Right kidney (tissue), 1 donor: Measurements from ENCODE around the gene IFNL2.
"Not testable (repeated sequence)": the region's sequence is repeated elsewhere in the genome, so short reads cannot be mapped to it uniquely, and the experiment has no call there.

Experiments used
- DNase-seq: peaks from one replicate; pipeline ENCODE4 v3.0.0-alpha.2; 2016

The IFNL2 gene

DNA sequence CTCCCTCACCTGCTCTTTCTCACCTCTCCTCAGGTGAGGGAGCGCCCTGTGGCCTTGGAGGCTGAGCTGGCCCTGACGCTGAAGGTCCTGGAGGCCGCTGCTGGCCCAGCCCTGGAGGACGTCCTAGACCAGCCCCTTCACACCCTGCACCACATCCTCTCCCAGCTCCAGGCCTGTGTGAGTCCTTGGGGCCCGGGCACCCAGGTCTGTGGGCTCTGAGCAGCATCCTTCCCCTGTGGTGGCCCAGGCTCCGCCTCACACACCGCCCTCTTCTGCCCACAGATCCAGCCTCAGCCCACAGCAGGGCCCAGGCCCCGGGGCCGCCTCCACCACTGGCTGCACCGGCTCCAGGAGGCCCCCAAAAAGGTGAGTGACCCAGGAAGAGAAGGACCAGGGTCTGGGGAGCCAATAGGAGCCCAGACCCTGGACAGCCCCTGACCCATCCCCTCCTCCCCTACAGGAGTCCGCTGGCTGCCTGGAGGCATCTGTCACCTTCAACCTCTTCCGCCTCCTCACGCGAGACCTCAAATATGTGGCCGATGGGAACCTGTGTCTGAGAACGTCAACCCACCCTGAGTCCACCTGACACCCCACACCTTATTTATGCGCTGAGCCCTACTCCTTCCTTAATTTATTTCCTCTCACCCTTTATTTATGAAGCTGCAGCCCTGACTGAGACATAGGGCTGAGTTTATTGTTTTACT lies 29.9 kb downstream of the IFNL2 start:
- no peak for DNase-seq

DNA sequence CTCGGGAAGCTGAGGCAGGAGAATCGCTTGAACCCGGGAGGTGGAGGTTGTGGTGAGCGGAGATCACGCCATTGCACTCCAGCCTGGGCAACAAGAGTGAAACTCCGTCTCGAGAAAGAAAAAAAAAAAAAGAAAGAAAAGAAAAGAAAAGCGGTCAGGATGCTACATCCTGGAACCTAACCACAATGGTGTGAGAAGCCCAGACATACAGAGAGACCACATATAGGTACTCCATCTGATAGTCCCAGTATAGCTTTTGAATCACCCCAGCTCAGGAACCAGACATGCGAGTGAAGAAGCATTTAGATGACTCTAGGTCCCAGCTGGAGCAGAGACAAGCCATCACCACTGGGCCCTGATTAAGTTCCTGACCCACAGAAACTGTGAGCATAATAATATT lies 31.2 kb downstream of the IFNL2 start:
- DNase-seq, result no peak

DNA sequence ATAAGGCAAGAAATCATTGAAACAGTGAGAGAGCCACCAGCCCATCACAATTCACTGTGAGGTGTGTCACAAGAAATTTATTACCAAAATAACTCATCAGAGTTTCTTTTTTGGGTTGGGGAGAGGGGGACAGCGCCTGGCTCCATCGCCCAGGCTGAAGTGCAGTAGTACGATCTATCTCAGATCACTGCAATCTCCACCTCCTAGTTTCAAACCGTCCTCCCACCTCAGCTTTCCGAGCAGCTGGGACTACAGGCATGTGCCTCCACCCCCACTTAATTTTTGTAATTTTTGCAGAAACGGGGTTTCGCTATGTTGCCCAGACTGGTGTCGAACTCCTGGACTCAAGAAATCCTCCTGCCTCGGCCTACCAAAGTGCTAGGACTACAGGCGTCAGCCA lies 31.6 kb downstream of the IFNL2 start:
- no peak for DNase-seq

DNA sequence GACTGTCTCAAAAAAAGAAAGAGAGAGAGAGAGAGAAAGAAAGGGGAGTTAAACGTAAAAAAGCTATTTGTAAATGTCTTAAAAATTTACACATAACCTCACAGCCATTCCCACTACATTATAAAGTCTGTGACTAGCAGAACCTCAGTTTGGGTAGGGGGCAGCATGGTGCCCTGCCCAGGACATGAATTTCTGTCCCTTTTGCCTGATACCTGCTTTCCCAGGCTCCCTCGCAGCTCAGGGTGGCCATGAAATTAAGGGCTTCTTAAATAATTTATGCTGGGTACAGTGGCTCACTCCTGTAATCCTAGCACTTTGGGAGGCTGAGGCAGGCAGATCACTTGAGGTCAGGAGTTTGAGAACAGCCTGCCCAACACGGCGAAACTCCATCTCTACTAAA lies 32.8 kb downstream of the IFNL2 start:
- no peak for DNase-seq

DNA sequence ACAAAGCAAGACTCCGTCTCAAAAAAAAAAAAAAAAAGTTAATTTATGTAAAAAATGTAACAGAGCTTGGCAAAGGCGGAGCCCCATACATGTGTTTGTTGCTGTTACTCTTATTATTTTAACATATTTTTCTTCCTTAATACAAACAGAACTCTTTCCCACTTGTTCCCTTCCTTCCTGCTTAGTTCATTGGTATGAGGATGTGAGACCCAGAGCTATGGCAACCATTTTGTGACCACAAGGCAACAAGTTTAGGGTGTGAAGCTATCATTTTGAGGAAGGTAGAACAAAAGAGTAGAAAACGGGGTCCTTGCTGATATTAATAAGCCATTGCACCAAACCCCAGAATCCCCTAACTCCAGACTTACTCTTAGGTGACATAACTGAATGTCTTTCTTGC lies 33.4 kb downstream of the IFNL2 start:
- no peak for DNase-seq

DNA sequence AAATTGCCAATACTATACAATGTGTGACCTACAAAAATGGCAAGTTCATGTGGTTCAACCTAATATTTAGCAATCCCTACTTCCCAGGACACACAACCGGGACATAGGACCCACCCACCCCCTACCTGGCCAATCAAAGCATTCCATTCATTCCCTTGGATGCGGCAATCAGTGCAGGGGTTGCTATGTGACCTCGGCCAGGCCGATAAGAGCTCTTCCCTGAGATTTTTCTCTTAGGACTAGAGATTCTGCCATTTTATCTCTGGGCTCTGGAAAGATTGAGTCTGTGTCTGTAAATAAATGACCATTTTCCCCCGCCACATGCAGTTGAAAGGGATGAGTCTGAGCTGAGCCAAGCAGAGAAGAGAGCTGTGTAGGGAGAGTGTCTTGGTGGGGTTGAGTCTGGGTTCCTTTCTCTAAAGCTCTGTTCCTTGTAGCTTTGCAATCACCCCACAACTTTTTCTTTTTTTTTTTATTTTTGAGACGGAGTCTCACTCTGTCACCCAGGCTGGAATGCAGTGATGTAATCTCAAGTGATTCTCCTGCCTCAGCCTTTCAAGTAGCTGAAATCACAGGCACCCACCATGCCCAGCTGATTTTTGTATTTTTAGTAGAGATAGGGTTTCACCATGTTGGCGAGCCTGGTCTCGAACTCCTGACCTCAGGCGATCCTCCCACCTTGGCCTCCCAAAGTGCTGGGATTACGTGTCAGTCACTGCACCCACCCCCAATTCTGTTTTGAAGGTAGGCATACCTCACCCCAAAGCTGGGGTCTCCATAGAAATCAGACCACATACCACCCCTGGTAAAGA lies 35.4 kb downstream of the IFNL2 start:
- DNase-seq, result no peak

DNA sequence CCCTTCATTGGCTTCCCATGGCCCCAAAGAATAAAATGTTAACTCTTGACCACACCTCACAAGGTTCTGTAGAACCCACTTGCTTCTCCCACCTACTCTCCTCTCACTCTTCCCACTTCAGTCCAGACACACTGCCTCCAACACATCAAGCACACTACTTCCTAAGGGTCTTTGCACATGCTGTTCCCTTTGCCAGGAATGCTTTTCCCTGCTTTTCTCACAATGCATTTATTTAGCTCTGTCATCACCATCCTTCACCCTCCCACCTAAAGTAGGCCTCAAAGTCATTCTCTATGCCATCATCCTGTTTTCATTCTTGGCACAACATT lies 36.0 kb downstream of the IFNL2 start:
- DNase-seq, result no peak

DNA sequence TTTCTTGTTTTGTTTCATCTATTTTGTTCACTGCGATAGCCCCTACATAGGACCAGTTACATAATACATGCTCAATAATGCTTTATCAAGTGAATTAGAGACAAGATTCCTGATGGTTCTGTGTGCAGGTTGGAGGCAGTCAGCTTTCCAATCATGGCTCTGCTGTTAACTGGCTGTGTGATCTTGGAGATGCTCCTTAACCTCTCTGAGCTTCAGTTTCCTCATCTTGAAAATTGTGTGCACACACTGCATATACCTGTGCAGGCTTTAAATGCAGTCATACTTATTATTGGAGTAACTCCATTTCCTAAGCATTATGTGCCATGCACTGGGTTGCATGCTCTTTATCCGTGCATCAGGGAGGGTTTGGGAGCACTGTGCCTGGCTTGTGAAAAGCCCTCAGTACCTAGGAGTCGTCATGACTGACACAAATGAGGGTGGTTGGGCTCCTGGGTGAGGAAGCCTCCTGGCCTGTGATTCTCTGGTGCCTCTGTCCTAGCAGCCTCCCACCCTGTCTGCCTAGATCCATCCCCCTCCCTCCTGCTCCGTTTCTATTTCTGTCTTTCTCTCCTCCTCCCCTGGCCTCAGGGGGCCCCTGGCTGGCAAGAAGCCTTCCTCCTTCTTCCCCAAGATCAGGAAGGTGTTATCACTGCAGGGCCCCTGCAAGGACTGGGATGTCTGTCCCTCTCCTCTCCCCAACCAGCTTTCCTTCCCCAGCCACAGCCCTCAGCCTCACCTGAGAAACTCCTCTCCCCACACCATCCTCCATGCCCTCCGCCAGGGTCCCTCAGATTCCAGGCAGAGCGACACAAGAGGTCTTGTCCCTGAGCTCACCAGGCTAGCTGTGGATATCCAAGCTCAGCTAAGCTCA lies 36.7 kb downstream of the IFNL2 start:
- DNase-seq, result no peak

DNA sequence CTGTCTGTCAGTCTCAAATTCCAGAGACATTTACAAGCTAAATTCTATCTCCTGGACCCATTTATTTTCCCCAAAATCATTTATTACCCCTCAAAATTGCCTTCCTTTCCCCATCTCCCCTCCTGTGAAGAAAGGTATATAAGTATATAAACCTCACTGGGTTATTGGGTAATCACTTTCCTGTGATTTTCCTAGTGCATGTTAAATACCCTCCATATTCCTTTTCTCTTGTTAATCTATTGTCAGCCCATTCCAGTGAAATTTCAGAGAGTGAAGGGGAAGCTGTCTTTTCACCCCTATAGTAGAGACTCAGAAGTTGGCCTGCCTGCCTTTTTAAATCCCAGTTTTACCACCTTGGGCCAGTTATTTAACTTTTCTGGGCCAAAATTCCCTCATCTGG lies 37.9 kb downstream of the IFNL2 start:
- no peak for DNase-seq

DNA sequence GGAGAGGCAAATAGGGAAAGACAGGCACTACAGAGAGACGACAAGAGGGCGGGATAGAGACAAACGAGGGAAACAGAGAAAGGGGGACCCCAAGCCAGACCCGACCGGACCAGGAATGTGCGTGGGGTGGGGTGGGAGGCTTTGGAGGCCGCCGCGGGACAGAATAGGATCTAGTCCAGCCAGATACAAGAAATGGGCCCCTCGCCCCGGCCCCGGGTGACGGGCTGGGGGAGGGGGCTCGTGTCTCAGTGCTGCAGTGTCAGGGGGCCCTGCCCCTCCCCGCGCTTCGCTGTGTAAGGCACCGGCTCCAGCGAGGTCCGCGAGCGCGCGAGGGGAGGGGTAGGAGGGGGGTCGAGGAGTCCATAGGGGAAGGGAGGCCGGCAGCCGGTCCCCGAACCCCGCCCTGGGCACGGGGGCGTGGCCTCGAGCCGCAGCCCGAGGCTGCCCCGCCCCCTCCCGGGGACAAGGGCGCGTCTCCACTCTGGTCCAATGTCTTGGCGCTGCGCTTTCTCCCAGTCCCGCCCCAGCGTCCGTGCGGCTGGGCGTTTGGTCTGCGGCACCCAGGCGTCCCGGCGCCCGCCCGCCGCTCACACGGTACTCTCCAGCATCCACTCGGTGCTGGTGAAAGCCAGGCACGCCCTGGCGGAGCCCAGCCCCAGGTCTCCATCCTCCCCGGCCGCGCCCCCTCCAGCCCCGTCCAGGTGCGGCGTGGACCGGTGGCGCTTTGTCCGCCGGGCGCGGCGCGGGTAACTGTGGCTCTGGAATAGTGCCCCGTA lies 39.0 kb downstream of the IFNL2 start:
- peak; percentile 53 for DNase-seq

DNA sequence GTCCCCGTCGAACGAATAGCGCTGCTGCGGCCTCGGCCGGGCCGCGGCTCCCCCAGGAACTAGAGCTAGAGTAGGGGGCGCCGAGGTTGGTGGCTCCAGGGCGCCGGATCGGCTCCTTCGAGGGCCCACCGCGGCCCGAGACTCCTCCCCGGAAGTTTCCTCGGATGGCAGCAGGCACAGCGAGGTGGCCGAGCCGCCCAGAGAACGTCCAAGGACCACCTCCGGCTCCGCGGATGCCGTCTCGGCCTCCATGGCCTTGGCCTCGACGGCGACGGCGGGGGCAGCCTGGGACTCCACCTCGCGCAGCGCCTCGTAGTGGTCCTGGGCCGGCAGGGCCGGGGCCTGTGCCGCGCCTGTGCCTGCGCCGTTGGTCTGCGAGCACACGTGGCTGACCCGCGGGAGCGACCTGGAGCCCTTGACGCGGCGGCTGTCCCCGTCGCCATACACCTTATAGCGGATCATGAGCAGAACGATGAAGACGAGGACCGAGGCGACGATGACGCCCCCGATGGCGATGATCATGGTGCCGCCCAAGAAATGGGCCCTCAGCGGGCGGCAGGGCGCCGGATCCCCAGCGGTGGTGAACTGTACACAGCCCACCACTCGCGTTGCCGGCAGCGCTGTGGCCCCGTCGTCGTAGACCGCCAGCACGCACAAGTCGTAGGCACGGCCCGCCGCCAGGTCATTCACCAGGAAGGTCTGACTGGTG lies 39.8 kb downstream of the IFNL2 start:
- DNase-seq, result peak; percentile 51

DNA sequence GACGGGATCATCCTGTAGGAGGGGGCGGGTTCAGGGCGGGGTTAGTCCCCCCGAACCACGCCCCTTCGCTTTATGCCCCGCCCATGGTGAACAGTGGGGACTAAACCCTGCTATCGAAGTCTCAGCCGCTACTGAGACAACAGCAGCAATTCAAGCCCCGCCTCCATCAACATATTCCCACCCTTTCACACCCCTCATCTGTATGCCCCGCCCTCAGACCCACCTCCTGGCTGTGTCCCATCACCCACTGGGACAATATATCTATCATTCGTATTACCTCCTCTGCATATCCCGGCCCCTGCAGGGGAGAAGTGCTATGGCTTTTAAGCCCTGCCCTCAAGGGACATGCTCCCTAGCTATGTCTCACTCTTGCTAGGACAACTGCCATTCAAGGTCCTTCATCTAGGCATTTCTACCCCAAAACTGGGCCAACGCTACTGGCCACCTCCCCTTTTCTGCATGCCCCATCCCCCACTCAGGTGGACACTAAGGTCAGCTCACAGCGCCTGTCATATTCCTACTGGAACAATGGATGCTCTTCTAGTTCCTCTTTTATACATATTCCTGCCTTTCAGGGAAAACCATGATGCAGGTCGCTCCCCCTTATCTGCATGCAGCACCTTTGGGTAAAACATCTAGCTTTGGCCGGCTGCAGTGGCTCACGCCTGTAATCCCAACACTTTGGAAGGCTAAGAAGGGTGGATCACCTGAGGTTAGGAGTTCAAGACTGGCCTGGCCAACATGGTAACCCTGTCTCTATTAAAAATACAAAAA lies 40.5 kb downstream of the IFNL2 start:
- no peak for DNase-seq

DNA sequence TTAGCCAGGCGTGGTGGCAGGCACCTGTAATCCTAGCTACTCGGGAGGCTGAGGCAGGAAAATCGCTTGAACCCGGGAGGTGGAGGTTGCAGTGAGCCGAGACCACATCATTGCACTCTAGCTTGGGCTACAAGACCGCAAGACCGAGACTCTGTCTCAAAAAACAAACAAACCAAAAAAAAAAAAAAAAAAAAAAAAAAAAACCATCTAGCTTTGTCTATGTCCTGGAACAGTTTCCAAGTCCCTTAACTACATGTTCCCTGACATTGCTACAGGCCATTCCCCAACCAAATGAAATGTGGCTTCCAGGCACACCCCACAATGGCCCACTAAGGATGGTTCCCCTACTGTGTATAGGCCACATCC lies 41.1 kb downstream of the IFNL2 start:
- not testable (repeated sequence) for DNase-seq

DNA sequence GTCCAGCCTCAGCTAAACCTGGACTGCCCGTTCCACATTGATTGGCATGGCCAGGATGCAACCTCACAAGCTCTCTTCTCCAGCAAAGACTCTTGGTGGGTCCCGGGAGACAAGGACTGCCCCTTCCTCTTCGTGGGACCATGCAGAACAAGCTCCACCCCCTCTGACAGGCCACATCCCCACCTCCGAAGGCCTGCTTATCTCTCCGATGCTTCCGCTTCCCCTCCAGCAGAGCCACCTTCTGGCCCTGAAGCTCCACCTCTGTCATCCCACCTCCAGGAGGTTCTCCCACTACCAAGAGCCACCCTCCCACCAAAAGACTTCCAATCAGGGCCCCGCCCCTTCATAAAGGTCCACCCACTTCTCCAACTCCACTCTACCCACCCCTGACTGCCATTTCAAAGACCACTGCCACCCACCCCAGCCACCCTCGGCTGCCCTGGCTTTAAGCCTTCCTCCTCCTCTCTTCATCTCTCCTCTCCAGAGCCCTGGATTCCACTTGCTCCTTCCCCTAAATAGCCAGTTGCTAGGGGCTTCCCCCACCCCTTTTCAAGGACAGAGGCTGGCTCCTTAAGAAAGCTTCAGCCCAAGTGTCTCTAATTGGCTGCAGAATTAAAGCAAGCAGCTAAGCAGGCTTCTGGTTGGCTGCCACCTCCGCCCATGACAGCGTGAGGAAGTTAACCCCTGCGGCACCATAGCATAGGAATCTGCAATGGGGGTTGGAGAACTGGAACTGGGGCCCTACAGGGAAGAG lies 42.5 kb downstream of the IFNL2 start:
- no peak for DNase-seq

DNA sequence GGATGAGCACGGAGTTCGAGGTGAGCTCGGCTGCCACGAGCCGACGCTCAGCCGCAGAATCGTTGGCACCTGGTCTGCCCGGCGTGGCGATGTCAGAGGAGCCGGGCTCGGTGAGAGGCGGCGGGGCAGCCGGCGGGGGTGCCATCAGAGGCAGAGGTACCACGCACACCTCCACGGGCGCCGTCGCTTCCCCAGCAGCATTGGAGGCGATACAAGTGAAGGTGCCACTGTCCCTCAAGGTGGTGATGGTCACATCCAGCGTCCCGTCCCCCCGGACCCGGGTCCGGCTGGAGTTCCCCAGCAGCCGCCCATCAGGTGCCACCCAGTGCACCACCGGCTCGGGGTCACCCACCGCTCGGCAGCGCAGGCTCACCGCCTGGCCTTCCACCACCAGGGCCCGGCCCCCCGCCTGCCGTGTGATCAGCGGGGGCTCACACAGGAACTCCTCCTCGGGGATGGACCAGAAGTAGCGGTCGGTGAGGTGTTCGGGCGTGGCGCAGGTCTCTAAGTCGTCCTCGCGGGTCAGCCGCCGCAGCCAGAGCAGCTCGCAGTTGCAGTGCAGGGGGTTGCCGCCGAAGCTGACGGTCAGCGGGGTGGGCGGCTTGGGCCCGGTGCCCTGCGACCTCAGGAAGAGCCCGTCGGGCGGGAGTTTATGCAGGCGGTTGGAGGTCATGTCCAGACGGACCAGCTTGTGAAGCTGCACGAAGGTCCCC lies 46.0 kb downstream of the IFNL2 start:
- no peak for DNase-seq

DNA sequence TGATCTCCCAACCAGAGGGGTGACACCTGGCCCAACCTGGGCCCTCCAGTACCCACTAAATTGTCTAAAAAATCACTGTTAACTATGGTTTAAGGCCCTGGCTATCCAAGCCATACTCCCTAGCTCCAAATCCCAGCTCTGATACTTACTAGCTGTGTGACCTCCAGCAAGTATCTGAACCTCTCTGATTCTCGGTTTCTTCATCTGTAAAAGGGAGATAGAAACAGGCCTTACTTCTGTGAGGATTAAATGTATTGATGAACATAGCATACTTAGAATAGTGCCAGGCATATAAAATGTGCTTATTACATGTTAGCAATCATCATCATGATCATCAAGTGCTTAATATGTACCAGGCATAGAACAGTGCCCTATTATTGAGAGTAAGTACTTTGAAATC lies 47.7 kb downstream of the IFNL2 start:
- no peak for DNase-seq

DNA sequence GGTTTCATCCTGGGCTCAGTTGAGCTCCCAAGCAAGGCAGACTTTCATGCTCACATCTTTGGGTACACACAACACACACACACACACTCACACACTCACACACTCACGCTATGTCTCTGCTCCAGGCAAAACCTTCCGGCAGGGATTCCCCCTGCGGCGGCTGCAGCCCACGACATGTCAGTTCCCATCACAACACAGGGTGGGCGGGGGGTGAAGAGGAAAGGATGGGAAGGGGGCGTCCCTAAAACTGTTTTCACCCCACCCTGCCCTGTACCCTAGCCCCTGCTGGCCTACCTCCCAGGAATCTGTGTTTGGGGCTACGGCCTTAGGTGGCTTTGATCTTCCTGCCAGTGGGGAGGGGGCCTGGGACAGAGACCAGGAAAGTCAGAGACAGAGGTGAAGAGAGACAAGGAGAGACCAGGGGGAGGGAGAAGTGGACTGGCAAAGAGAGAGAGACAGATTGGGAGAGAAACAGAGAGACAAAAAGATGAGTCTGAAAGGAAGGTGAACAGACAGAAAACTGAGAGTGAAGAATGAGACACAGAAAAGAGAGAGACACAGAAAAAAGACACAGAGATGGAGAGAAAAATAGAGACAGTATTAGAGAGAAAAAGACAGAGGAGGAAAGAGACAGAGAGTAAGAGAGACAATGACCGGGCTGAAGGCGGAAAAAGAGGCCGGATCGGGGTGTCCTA lies 48.6 kb downstream of the IFNL2 start:
- DNase-seq, result no peak

DNA sequence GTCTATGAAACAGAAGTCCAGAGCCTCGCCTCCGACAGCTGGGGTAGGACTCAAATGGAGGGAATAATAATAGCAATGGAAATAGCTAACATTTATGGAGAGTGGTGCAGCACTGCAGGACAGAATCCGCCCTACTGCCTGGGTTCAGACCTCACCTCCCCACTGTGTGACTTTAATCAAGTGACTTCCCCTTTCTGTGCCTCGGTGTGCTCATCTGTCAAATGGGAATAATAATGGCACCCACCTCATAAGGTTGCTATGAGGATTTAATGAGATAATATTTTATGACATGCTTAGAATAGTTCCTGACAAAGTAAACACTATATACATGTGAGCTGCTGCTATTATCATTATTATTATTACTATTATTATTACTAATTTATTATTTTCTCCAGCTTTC lies 49.3 kb downstream of the IFNL2 start:
- DNase-seq, result no peak

DNA sequence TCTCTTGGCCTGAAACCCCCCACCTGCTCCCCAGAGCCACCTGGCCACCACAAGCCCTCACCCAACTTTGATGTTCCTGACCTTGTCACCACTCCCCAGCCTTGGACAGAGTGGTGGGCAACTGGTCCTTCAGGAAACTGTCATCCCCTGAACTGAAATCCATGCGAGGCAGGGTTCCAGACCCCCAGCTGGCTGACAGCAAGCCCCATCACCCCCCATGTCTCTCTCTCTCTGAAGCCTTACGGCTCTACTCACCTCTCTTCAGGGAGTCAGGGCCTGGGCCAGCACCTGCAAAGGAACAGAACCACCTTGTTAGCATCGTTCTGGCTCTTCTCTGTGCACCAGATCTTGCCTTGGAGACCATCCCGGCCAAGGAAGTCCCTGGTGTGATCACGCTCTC lies 49.9 kb downstream of the IFNL2 start:
- no peak for DNase-seq
